22Rv1 (cell line): ENCODE measurements around the gene DNAH1.
"Not testable (repeated sequence)": the region's sequence is repeated elsewhere in the genome, so short reads cannot be mapped to it uniquely, and the experiment has no call there.

Experiments used
- ZFX ChIP-seq: fragments of 450-650 bp; IDR thresholded peaks from 2 replicates; pipeline ENCODE4 v1.6.1; 2017; ENCODE audit warnings: antibody characterized with exemption, borderline replicate concordance
- TF ChIP-seq, protein P1 (sequence below): fragments of 450-650 bp; IDR thresholded peaks from 2 replicates; pipeline ENCODE4 v1.5.1; 2017; ENCODE audit warnings: mild to moderate bottlenecking

DNA sequence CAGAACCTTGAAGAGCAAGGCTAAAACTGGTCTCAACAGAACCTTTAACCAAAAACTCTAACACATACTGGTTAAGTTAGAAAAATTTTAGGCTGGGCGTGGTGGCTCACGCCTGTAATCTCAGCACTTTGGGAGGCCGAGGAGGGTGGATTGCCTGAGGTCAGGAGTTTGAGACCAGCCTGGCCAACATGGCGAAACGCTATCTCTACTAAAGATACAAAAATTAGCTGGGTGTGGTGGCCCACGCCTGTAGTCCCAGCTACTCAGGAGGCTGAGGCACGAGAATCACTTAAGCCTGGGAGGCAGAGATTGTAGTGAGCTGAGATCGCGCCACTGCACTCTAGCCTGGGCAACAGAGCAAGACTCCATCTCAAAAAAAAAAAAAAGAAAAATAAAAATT lies 43.9 kb upstream of the DNAH1 start:
- TF ChIP-seq, protein P1, sequence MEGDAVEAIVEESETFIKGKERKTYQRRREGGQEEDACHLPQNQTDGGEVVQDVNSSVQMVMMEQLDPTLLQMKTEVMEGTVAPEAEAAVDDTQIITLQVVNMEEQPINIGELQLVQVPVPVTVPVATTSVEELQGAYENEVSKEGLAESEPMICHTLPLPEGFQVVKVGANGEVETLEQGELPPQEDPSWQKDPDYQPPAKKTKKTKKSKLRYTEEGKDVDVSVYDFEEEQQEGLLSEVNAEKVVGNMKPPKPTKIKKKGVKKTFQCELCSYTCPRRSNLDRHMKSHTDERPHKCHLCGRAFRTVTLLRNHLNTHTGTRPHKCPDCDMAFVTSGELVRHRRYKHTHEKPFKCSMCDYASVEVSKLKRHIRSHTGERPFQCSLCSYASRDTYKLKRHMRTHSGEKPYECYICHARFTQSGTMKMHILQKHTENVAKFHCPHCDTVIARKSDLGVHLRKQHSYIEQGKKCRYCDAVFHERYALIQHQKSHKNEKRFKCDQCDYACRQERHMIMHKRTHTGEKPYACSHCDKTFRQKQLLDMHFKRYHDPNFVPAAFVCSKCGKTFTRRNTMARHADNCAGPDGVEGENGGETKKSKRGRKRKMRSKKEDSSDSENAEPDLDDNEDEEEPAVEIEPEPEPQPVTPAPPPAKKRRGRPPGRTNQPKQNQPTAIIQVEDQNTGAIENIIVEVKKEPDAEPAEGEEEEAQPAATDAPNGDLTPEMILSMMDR: not testable (repeated sequence)
- not testable (repeated sequence) for TF ChIP-seq ZFX
